GM21576 (cell line): Measurements from ENCODE around the gene ANKS1A.

Experiments
- ATAC-seq: cut with Tn5 transposase; IDR thresholded peaks from one replicate; pipeline ENCODE4 v1.9.1; 2021; ENCODE audit warnings: mild to moderate bottlenecking, moderate library complexity; ENCODE audit not compliant: unreplicated experiment

ANKS1A gene

DNA sequence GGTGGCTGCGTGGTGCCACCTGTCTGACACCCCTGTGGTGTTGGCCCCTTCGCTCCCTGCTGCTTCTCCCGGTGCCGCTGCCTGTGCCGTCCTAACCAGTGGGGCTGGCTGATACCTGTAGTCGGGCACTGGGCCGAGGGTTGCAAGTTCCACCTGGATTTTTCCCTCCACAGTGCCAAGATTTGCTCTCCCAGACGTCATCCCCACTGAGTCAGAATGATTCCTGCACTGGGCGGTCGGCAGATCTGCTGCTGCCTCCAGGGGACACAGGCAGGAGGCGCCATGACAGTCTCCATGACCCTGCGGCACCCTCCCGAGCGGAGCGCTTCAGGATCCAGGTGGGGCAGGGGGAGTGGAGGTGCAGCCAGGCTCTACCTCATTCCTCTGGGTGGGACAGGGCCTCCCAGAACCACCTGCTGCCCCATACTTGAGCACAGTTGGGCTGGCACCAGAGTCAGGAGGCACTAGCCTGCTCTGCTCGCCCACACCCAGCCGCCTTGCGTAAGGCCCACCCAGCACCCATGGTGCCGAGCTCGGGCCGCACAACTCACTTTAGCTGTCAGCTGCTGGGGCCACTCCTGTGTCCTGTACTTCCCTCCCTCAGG is 191.9 kb downstream of the ANKS1A start:
- ATAC-seq, result no peak

GRCh38 chr6:35081426-35081851 is 192.4 kb downstream of the ANKS1A start:
- no peak for ATAC-seq

DNA sequence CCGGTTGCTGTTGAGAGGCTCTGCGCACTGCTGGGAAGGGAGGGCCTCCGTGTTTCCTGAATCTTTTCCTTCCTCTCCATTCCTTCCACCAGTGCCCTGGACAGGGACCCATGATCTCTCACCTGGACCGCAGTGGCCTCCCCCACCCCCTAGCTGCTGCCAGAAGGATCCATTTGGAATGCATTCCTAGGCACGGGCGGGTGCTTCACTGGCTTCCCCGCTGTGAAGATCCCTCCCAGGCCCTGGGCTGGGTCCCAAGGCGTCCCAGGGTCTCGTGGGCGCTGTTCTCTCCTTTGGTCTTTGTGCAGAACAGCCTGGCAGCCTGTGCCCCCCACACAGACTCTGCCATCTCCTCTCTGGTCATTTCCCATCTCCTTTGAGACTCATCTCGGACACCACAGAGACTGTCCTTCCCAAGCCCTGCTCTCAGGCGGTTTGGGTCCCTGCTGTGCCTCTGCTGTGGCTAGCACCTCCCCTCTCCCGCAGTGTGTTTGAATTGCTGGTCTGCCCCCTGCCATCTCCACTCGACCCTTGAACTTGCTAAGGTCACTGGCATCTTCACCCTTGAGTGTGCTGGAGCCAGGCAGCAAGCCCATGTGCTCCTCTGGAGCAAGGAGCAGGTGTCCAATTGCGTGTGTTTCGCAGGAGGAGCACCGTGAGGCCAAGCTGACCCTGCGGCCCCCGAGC is 193.1 kb downstream of the ANKS1A start:
- ATAC-seq, result no peak

DNA sequence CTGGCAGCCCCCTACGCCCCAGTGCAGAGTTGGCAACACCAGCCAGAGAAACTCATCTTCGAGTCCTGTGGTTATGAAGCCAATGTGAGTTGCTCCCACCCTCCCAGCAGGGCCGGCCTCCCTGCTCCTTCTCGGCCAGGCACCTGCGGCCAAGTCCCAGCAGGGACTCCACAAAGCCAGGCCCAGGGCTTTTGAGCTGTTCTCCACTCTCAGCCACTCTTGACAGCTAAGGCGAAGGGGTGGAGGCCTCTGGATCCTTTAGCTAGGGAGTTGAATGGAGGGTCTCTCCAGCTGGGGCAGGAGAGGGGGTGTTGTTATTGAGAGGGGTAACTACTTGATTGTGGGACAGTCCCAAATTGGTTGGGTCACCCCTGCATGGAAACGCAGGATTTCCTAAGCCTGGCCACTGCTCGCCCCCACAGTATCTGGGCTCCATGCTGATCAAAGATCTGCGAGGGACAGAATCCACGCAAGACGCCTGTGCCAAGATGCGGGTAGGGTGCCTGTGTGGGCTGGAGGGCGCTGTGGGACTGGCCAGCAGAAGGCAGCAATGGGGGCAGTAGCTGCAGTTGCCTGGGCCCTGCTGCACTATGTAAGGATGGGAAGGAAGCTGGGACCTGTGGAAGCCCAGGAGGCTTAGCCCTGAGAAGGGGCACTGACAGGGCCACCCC is 193.8 kb downstream of the ANKS1A start:
- ATAC-seq, result no peak

GRCh38 chr6:35083507-35083906 is 194.5 kb downstream of the ANKS1A start:
- ATAC-seq, result no peak

GRCh38 chr6:35084041-35084491 is 195.0 kb downstream of the ANKS1A start:
- no peak for ATAC-seq

DNA sequence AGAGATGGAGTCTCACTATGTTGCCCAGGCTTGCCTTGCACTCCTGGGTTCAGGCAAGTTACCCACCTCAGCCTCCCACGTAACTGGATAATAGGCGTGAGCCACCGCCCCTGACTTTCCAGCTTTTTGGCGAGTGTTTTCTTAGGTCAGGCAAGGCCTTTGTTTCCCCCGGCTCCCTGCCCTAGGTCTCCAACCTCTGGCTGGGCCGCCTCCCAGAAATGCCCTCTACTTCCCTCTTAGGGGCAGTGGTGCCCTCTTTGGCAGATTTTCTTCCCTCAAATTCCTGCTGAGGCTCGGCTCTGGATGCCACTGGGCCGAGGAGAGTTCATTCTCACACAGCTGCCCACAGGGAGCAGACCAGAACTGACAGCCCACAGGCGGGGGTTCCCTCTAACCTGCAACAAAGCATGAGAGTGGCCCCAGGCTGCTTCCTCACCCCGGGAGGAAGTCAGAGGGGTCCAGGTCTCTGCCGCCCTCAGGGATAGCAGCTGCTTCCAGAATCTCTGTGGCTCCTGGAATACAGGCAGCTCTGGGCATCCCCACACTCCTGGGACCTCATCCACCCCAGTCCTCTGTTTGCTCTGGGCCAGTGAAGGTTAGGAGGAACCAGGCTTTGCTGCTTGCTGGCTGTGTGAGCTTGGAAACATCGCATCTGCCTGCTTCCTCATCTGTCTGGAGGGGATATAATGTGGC is 195.6 kb downstream of the ANKS1A start:
- no peak for ATAC-seq

GRCh38 chr6:35085359-35086281 is 196.6 kb downstream of the ANKS1A start:
- ATAC-seq, result no peak

DNA sequence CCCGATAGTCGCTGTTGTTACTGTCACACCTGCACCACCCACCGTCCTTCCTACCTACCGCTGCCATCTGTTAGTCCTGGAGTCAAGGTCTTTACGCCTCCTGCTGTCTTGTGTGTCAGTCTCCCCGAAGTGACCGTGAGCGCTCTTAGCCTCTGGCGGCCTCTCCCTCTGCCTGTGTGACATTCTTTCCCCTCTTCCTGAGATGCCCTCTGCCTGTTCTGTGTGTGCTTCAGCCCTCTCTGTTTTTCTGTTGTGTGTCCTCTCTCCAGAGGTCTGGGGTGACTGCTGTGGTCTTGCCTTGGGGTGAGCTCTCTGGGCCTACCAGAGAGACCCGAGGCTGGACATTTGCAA is 197.2 kb downstream of the ANKS1A start:
- no peak for ATAC-seq

DNA sequence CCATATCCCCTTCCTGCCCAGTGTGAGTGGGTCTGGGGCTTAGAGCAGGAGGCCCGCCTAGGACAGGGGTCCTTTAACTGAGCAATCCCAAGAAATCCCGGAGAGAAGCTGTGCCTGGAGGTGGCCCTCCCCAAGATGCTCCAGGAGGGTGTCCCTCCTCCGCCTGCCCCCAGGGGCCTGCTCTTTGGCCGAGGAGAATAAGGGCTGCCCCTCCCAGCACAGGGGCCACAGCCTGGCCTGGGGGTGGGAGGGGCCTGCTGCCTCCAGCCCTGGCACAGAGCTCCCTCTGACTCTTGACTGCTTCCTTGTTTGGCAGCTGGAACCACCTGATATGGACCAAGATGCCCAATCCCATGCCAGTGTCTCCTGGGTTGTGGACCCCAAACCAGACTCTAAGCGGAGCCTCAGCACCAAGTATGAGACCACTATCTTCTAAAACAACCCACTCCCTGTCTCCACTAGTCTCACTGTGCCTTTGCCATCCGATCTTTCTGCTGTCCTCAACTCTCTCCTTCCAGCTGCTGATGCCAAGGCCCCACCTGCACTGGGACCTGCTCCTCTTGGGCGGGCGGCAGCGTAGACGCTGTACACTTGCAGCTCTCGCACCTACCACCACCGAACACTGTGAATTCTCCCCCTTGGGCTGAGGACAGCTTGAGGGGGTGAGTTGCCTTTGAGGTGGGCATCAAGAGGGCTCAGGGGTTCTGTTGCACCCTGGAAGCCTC is 197.7 kb downstream of the ANKS1A start:
- ATAC-seq, result no peak

DNA sequence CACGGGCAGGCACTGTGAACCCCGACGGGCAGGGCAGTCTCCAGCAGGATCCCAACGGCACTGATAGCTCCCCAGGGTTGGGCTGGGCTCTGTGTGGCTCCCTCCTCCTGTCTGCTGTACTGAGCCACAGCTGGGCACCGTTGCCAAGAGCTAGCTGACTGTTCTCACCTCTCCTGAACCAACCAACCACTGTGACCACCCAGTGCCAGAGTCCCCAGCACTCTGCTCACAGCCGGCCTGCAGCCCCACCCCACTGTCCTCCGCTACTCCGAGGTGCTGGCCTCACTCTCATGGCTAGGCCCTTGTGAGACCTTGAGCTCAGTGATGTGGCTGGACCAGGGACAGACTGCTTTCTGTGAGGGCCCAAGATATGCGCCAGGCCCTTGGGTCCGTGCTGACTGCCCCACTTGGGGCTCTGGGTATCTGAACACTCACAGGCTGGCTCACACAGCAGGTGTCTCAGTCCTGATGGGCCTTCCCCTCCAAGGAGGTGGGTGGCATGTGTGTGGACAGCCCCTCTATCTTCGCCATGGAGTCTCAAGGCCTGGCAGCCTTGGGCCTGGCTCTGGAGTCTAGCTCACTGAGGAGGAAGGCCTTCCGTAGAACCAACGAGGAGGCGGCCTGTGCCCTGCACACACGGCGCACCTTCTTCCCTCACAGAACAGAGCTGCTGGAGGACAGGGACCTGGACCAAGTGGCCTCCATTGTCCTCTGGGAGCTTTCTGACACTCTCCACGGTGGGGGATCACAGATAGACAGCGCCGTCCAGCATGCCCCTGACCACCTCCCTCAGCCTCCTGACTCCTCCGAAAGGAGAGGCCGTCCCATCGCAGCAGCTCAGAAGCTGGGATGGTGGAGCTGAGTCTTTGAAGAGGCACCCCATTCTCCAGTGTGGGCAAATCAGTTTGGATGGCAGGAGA is 198.6 kb downstream of the ANKS1A start:
- ATAC-seq, result no peak

- ATAC-seq, result no peak
Measured at GRCh38 chr6:35088281-35089215, 199.5 kb downstream of the ANKS1A start.

DNA sequence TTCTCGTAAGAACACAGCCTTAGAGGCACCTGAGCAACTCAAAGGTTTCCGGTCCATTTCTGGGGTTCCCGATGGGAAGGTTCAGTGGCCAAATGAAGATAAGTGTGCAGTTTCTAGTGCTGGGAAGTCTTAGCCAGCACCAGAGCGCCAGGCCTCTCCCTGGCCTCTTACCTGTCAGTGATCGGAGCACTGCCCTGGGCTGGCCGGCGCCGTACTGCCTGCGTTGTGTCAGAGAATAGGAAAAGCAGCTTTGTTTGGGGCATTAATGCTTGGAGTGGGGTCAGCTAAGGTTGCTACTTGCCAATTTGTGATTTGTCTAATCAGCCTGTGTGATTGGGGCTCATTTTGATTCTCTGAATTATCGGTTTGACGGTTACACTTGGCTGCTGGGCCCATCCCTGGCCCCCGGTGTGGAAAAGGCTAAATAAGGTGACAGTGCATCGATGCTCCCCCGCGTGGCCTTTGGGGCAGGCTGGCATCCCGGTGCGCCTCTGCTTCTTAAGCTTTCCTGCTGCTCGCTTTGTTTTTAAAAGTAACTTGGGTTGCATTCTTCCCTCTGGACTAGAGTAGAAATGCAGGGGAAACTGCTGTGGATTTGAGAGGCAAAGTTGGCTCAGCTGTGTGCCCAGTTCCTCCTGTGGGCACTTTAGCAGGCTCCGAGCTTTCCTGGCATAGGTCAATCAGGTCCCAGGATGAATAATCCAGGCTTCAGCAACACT is 200.3 kb downstream of the ANKS1A start:
- ATAC-seq, result no peak

DNA sequence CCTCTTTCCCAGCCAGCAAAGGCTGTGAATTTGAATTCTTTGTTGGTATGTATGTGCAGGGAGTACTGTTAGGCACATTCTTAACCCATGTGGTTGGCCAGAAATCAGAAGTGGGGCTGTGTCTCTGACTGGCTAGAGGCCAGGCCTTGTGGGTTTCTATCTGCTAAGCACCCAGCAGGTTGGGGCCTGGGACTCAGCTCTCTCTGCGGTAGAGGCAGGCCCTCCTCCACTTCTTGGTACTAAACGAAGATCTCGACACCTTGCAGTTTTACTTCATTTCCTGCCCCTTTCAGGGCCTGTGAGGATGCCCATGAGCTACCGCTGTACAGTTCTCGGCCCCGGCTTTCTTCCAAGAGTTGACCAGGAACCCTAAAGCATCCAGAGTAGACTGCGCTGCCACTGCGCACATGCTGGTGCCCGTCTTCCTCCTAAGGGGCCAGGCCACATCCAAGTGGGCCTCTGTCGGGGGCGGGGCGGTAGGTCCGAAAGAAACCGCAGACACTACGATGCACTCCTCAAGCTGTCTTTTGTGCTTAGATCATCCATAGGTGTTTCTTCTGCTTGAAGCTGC is 201.0 kb downstream of the ANKS1A start:
- ATAC-seq, result no peak

DNA sequence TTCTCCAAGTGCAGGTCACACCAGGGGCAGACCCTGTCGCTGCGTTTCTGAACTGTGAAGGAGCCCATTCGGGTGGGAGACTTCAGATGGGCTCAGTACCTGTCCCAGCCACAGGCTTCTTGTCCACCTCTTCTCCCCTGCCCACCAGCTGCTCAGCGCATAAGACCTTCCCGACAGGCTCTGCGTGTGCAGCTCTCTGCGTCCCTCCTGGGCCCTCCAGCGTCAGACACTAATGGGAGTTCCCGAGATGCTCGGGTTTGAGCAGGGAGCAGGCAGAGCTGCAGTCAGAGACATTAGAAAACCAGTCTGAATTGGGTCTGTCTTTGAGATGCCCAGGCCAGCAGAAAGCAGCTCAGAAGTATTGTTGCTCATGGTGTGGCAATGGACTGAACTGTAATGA is 201.7 kb downstream of the ANKS1A start:
- no peak for ATAC-seq

GRCh38 chr6:35091346-35092083 is 202.5 kb downstream of the ANKS1A start:
- no peak for ATAC-seq
